KOPT-K1 (cell line): Measurements from ENCODE around the gene ARGLU1.

Source experiments
- H3K27ac ChIP-seq: fragments of 200-600 bp; sonication (generic); 2 replicates; pipeline ENCODE4 v1.5.1; 2016; ENCODE audit warnings: antibody characterized with exemption, mild to moderate bottlenecking, low read depth, low read length; ENCODE audit not compliant: poor library complexity, severe bottlenecking
- H3K36me3 ChIP-seq: fragments of 200-600 bp; sonication (generic); 2 replicates; pipeline ENCODE4 v1.5.1; 2017; ENCODE audit warnings: antibody characterized with exemption, mild to moderate bottlenecking, low read length, moderate library complexity; ENCODE audit not compliant: insufficient read depth
- H3K9me3 ChIP-seq: fragments of 200-600 bp; sonication (generic); 2 replicates; pipeline ENCODE4 v1.5.1; 2017; ENCODE audit warnings: antibody characterized with exemption, low read length, mild to moderate bottlenecking; ENCODE audit not compliant: insufficient read depth, poor library complexity, severe bottlenecking

ARGLU1 gene

DNA sequence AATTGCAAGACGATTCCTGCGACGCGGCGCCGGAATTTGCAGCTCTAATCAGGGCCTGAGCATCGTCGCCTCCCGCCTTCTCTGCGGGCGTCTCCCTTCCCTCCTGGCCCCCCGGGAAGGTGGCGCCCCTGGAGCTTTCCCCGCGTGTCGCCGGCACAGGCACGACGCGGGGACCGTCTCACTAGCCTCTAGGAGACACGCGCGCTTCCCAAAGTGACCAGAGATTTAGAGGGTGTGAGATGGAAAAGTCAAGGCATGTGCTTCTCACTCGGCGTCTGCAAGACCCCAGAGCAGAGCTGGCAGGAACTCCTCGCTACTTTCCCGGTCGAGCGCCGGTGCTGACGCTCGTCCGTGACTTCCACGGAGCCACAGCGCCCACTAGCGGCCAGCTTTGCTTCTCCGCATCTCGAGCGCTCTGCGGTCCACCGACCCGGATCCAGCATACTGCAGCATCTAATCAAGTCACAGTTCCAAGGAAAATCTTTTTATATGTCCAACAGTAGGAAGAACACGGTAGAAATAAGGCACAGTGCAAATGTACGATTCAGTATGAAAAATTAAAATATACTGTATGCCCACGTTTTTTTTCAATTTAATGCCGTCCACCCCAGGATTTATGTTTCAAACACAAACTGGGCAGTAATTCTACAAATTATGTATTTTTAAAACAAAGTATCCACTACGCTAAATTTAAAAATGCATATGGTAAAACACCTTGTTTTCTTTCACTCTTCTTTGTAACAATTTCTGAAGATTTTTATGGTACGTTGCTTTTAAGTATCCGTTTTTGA lies 31.5 kb downstream of the ARGLU1 start:
- Histone ChIP-seq H3K9me3 (no peaks in the 10 kb centered on the region), H3K36me3 (peaks cover 12% of the 10 kb centered on the region), H3K27ac (peak overlapping the region; percentile 30)

GRCh38 chr13:106535552-106536243 lies 32.2 kb downstream of the ARGLU1 start, which contains the start of gene EFNB2:
TSS of gene EFNB2 (minus strand) at chr13:106535662. CDS start at chr13:106534964, 698 bp downstream.
- H3K36me3 ChIP-seq, result peaks cover 4% of the 10 kb centered on the region
- no peaks in the 10 kb centered on the region for H3K9me3 ChIP-seq
- H3K27ac ChIP-seq, result peak within 1 kb of the TSS; percentile 30

- no peaks in the 10 kb centered on the region for H3K9me3 ChIP-seq
- H3K27ac ChIP-seq, result no peak overlapping the region
- no peaks in the 10 kb centered on the region for H3K36me3 ChIP-seq
These were observed 33.0 kb downstream of the ARGLU1 start for GRCh38 chr13:106534639-106535551.

GRCh38 chr13:106533943-106534638 lies 33.8 kb downstream of the ARGLU1 start:
- H3K36me3 ChIP-seq, result no peaks in the 10 kb centered on the region
- no peaks in the 10 kb centered on the region for H3K9me3 ChIP-seq
- H3K27ac ChIP-seq, result no peak overlapping the region

DNA sequence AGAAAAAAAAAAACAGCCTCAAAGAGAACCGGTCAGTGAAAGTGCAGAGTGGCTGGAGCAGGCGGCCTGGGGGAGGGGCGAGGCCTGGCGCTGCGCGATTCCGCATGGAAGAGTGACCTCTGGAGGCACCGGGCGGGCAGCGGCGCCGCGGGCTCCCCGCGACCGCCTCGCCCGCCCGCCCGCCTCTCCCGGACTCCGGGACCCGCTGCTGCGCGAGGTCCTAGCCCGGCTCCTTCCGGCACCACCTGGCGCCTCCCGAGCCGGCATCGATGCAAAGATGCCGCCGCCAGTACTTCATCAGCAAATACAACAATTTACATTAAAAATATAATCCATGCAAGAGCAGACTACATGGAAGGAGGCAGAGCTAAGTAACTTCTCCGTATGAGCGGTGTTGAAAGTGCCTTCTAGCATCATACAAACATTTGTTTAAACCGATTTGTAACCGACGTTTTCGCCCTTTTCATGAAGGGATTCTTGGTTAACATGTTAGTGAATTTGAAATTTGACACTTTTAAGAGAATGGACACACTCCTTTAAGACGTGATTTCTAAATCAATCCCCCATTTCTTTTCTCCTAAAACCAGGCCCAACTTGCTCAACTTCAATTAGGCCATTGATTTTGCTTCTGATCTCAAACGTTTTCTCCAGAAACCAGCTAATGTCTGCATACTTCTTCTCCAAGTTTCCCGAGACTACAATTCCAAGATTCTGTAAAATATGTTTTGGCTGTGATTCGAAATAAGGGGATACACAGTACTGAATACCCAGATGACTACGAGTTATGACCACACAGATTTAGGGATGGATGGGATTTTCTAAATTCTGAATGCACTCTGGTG lies 34.6 kb downstream of the ARGLU1 start:
- H3K36me3 ChIP-seq, result no peaks in the 10 kb centered on the region
- no peak overlapping the region for H3K27ac ChIP-seq
- no peaks in the 10 kb centered on the region for H3K9me3 ChIP-seq

GRCh38 chr13:106532111-106532929 lies 35.6 kb downstream of the ARGLU1 start:
- no peak overlapping the region for H3K27ac ChIP-seq
- H3K36me3 ChIP-seq, result no peaks in the 10 kb centered on the region

GRCh38 chr13:106530980-106531481 lies 36.9 kb downstream of the ARGLU1 start:
- H3K27ac ChIP-seq, result no peak overlapping the region
- no peaks in the 10 kb centered on the region for H3K36me3 ChIP-seq
- H3K9me3 ChIP-seq, result no peaks in the 10 kb centered on the region

More at GRCh38 chr13:106532111-106532929, 35.6 kb downstream of the ARGLU1 start:
- no peaks in the 10 kb centered on the region for H3K9me3 ChIP-seq

DNA sequence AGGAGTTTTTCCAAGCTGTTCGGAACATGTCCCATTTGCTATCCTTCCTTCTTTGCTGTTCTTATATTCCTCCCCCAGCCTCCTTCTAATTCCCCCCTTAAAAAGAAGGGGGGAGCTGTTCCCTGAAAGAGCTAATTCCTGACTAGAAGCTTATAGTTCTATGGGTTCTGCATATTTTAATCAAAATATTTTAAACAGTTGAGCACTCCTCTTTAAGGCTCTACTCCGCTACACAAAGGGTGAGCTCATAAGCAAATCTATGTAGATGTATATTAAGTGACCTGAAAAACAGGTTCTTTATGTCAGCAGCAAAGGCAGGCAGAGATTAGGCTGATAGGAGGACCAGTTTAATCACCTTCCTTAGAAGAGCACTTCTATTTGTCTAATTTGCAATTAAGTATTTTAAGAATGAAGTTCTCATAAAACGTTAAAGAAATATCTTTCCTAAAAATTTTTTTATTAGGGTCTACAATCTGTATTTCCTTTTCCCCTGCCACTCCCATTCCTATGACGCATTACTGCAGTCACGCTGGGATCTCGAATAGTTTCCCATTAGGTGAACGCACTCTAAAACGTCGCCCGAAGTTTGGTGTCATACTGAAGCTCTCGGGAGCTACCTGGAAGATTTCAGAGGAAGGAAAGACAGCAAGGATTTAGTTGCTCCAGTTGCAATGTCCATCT lies 37.6 kb downstream of the ARGLU1 start:
- no peaks in the 10 kb centered on the region for H3K9me3 ChIP-seq
- no peak overlapping the region for H3K27ac ChIP-seq
- no peaks in the 10 kb centered on the region for H3K36me3 ChIP-seq

DNA sequence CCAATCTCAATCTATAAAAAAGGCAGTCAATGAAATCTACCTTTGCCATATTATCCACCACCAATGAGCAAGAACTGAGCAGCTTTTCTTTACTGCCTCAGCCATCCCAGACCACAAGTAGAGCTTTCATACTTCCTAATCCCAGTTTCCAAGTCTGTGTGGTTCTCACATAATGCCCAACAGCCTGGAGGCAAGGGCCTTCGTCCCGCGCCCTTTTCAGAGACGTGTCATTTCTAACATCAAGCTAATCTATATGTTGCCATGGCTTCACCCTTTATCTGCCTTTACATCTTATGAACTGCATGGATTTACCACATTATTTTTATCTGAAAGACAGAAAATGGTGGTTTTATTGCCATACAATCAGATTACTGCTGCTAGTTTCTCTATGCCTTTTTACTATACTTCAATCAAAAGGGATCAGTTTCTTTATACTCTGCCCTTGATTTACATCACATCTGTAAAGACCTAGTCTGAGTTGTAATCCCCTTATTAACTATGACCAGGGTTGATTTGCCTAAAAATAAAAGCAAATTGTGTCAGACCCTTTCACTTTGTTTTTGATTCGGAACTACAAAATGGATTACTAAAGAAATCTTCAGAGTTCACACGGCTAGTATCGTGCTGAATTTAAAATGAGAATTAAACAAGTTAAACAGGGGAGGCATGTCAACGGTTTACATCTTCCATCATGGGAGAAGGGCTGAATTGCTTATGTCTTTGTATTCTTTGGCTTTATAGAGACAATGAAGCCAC lies 38.3 kb downstream of the ARGLU1 start:
- Histone ChIP-seq H3K36me3 (no peaks in the 10 kb centered on the region), H3K27ac (no peak overlapping the region), H3K9me3 (no peaks in the 10 kb centered on the region)

GRCh38 chr13:106528718-106529414 lies 39.1 kb downstream of the ARGLU1 start:
- Histone ChIP-seq H3K27ac (no peak overlapping the region), H3K36me3 (no peaks in the 10 kb centered on the region), H3K9me3 (no peaks in the 10 kb centered on the region)

GRCh38 chr13:106527826-106528225 lies 40.1 kb downstream of the ARGLU1 start:
- no peaks in the 10 kb centered on the region for H3K36me3 ChIP-seq
- H3K27ac ChIP-seq, result no peak overlapping the region
- no peaks in the 10 kb centered on the region for H3K9me3 ChIP-seq

DNA sequence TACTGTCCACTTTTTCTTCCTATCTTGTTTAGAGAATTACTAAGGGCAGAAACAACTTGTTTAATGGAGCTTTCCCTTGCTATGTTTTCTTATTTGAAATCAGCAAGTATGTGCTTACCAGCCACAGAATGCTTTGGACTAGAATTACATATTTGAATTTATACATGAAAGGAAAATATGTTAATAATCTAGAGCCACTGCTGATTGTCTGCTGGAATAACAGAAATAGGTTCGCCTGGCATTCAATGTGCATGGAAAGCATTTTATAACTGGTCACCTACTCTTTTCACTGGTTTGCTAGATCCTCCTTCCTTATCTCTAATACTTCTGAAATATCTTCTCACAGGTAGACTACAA lies 40.5 kb downstream of the ARGLU1 start:
- no peaks in the 10 kb centered on the region for H3K36me3 ChIP-seq
- no peak overlapping the region for H3K27ac ChIP-seq

More for the DNA sequence above, 40.5 kb downstream of the ARGLU1 start:
- no peaks in the 10 kb centered on the region for H3K9me3 ChIP-seq
